ENCODE data around the gene PI4K2A.

PI4K2A gene

DNA sequence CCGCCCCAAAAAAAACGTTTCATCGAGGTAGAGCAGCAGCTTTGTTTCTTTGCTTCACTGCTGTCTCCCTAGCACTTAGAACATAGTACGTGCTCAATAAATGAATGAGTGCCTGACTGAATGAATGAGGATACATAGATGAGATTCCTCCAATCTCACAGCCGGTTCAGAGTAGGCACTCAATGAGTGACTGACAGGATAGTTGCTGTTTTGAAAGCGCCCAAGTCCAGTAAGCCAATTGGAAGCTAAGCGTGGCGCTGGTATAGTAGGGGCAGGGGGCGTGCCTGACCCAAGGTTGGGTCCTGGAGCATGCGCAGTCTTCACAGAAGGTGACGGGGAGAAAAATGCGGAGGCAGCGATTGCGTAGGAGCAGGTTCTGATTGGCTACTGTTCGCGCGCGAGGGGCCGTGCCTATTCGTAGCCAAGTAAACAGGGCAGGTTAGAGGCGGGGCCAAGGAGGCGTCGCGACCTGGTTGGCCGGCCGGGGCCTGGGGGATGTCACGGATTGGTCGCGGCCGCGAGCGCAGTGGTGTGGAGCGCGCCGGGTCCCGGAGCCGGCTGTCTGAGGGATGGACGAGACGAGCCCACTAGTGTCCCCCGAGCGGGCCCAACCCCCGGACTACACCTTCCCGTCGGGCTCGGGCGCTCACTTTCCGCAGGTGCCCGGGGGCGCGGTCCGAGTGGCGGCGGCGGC lies at the start of gene PI4K2A:
PI4K2A (plus strand) TSS at position 498 of the 694 bp plus-strand sequence; CDS start at position 570, 72 bp downstream.
- peak; percentile 98 for DNase-seq

DNA sequence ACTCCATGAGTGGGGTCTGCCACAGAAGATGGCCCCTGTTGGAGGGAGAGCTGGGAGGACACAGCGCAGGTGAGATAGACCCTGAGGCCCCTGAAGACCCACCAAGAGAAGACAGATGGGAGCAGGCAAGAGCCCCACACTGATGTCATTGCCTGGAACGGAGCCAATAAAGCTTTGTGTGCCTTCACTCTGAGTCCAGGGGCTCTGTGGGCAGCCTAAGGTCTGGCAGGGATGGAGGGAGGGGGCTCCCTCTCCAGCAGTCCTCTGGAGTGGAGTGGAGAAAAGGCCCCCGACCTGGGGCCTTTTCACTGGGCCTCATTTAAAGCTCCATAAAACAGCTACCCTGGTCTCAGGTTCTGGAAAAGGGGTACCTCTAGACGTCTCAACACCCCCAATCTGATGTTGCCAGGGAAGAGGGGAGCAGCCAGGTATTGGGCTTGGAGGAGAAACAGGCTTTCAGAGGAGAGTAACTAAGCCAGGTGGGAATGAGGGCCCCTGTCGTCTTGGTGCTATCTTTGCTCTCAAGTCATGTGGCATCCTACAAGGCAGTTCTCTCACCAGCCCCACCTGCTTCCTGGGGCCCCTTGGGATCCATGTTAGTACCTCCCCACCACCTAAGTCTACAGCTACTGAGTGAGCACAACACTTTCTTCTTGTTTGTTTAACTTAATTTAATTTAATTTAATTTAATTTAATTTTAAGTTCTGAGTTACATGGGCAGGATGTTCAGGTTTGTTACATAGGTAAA lies 49.5 kb upstream of the PI4K2A start:
- DNase-seq = no peak

DNA sequence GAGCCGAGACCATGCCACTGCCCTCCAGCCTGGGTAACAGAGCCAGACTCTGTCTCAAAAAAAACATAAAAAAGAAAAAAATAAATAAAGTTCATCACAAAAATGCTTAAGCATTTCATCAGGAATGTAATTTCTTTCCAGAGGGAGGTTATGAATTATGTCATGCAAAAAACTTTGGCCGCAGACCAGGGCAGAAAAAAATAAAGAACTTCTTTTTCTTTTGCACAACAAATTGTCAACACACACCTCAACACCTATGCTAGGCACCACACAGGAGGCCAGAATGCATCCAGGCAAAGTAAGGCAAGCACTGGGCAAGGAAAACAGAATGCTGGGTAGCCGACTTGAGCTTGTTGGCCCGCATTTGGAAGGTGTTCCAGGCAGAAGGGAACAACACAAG lies 47.0 kb upstream of the PI4K2A start:
- DNase-seq = no peak

DNA sequence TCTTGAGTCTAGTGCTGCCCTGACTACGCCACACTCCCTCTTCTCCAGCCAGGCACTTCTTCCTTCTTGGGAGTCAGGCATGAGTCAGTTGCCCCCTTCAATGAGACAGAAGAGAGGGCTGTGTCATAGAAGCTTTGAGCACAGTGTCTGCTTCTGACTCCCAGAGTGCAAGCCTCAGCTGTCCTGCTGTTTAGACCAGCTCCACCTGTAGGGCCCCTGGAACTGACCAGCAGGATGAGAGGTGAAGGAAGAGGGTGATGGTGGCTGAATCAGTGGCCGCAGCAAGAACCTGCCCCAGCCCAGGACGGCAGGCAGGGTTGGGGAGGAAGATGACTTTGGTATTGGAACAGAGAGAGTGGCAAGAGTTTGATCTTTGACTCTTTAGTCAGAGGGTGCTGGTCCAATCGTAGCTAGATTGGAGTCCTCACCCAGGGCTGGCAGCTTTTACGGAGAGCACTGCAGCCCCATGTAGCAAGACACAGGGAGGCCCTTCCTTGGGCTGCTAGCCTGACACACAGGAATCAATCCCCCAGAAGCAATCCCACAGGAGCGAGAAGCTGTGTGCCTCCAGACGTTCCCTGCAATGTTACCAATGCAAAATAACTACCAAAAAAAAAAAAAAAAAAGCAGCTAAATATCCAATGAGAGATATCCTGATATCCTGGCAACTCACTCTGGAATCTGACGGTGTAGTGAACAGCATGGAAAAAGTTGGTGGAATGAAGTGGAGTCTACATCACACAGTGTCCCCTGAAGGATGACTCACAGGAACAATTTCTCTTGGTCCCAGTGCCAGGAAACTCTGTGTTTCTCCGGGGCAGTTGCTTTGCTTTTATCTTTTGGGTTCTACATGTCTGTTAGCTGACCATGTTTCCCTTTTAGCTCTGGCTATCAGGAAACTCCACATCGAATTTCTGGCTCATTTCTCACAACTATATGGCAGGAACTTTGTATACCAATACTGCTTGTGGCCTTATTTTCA lies 44.1 kb upstream of the PI4K2A start:
- DNase-seq = no peak

DNA sequence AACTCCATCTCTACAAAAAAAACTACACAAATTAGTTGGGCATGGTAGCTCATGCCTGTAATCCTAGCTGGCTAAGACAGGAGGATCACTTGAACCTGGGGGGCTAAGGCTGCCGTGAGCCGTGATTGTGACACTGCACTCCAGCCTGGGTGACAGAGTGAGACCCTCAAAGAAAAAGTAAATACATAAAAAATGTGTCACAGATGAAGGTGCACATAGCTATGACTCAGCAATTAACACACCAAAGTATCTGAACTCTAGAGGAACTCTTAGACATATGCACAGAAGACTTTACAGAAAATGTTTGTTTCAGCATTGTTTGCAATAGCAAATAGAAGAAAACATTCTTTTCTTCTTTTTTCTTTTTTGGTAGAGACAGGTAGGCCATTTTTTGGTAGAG lies 42.7 kb upstream of the PI4K2A start:
- no peak for DNase-seq

DNA sequence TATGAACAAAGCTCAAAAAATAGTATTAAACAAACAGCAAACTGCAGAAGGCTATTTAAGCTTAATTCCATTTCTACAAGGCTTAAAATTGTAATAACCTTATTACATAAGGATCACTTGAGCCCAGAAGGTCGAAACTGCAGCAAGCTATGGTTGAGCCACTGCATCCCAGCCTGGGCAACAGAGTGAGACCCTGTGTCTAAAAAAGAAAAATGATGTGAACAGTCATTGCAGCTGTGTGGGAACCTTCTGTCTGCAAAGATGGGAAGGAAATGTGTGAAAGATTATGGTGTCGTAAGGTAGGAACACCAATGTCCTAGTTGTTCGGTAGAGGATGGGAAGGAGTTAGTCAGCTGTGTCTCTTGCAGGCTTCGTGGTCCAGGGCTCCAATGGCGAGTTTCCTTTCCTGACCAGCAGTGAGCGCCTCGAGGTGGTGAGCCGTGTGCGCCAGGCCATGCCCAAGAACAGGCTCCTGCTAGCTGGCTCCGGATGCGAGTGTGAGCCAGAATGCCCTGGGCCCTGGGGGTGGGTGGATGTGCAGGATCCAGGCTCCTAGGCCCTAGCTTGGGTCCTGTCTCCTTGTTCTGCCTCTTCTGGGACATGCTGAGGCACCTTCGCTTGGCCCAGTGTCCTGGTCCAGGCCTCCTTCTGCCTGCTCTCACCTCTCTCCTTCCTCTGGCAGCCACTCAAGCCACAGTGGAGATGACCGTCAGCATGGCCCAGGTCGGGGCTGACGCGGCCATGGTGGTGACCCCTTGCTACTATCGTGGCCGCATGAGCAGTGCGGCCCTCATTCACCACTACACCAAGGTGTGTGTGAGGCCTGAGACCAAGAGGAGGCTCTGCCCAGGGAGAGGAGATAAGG lies 41.8 kb upstream of the PI4K2A start:
- no peak for DNase-seq

DNA sequence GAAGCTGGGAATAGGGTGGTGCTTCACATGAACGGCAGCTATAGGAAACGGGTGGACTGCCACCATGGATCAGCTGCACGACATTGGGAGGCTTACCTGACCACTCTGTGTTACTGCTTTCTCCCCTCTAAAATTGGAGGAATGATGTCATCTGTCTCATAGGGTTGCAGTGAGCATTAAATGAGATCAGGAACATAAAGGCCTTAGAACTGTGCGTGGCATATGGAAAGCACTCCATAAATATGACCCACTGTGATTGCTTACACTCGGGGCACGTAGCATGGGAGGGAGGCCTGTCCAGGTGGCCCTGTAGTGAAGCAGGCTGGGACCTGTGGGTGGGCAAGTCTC lies 41.2 kb upstream of the PI4K2A start:
- no peak for DNase-seq

DNA sequence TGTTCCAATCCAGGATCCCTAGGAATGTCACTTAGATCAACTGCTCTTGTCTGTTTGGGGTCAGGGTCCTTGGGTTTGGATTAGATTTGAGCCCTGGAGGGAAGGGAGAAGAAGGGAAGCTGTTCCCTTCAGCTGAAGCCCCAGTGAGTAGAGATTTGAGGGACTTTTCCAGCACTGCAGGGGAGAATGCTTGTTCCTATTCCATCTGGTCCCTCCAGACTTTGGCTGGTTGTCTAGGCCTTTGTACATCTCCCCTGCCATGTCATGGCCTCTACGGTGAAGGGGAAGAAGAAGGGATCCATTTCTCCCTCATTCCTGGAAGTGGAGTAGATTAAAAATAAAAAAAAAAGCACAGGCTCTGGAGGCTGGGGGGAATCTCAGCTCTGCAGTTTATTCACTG lies 39.9 kb upstream of the PI4K2A start:
- DNase-seq = no peak

DNA sequence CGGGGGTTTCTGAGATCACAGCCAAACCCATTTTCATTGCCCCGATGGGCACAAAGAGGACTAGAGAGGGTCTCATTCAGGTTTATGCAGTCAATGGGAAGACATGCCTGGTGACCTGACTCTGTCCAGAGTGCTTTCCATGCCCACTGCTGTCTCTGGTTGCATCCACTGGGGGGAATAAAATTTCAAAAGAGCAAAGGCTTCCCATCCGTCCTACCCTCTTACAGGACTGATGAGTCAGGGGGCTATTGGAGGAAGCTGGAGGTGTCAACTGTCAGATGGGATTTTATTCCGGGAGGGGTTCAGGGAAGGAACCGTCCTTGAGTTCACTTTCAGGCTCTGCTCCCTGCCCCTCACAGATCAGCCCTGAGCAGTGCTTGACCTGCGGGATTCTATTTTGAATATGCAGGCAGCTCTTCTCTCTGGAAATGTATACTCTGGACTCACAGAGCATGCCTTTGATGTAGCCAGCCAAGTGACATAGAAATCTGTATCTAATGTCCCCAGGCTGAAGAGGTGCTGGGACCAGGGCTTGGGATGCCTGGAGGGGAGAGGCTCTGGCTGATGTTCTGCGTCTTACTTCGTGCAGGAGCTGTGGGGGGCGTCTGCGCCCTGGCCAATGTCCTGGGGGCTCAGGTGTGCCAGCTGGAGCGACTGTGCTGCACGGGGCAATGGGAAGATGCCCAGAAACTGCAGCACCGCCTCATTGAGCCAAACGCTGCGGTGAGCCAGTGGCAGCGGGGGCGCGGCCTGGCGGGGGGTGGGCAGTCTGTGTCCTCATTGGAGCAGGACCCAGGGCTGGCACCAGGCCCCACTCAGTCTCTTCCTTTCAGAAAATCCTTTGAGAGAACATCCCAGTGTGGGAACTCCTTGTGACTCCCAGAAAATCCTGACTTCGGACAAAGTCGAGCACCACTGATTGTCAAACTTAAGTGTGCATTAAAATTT lies 38.9 kb upstream of the PI4K2A start:
- no peak for DNase-seq

DNA sequence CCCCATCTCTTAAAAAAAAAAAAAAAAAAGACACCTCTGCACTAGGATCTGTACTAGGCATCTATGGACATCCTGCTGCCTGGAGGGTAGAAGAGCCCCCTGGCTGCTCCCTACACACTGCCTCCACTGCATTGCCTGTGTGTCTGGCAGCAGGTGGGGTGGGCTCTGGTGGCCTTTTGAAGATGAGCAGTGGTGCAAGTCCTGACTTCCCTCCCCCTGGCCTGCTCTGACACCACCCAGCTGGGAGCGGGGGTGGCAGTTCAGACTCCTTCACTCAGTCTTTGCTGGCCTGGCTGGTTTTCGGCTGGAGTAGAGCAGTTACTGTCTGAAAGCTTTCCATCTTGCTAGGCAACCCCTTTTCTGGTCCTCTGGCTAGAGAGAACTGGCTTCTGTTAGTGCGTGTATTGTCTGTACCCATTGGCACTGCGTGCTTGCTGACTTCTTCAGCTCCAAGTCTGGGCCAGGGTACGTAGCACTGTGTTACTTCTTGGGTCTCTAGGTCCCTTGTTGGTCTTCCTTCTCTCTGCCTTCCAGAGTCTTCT lies 33.3 kb upstream of the PI4K2A start:
- no peak for DNase-seq

DNA sequence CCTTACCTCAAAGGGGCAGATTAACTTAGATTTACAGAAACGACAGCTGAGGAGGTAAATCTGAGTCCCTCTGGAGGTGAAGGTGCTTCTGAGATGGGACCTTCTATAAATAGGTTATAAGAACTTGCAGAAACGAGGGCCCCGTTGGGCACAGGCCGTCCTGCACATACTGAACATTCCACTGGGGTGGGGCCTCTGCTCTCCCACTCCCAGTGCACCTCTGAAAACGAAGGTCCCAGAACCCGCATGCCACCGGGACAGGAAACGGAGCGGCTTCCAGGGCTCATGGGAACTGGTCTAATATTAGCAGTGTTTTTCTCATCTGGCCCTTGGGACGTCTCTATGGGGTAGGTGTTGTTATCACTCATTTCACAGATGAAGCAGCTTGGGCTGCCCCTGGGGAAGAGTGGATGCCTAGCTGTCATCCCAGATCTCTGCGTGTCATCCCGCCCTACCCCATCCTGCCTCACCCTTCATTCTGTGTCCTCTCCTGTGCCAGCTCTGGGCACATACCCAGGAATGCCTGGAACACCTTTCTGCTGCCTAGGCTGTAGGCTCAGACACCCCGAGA lies 31.4 kb upstream of the PI4K2A start:
- no peak for DNase-seq

DNA sequence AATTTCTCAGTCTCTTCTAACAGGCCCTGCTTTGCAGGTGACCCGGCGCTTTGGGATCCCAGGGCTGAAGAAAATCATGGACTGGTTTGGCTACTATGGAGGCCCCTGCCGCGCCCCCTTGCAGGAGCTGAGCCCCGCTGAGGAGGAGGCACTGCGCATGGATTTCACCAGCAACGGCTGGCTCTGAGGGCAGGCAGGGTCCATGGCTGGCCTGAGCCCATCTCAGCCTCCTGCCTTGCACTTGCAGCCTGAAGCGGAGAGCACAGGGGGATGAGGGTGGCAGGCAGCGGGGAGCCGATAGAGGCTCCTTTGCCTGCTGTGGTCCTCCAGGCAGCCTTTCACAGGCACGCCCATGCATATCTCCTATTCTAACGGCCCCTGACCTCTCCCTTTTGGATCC lies 29.0 kb upstream of the PI4K2A start:
- DNase-seq = no peak

DNA sequence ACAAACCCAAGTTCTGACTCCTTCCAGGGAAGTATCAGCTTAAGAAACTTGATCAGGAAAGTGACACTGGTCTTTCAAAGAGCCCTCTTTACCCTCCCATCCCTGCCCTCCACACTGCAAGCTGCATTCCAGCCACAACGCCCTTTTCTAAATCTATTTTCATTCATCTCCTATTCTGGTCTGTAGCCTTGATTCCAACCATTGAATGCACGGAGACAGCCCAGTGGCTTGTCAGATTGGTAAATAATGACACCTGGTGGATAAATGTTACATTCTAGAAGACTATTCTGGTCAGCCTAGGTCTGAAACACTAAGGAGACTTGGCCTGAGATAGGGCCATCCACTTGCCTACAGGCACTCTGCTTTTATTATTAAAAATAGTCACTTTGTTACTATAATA lies 28.1 kb upstream of the PI4K2A start:
- DNase-seq = no peak

DNA sequence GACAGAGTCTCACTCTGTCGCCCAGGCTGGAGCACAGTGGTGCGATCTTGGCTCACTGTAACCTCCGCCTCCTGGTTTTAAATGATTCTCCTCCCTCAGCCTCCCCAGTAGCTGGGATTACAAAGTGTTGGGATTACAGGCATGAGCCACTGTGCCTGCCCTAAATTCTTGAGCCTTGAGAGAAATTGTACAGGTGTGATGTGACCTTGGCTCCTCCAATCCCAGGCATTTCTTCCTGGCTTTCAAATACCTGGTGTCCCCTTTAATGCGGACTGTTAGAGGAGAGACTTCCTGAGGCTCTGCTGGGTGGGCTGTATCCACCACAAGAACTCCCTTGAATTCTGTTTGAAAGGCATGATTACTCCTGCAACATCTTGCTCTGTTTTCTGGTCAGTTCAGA lies 22.2 kb upstream of the PI4K2A start:
- DNase-seq = no peak

DNA sequence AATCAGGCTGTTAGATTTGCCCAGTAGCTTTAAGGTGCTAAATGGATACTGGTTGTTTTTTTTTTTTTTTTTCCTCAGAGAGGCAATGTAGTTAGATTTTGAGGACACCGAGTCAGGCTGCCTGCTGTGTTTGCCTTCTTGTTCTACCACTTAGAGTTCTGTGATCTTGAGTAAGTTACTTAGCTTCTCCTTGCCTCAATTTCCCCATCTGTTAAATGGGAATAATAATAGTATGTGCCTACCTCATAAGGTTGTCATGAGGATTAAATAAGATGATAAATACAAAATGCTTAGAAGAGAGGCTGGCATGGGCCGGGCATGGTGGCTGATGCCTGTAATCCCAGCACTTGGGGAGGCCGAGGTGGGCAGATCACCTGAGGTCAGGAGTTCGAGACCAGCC lies 21.7 kb upstream of the PI4K2A start:
- no peak for DNase-seq

DNA sequence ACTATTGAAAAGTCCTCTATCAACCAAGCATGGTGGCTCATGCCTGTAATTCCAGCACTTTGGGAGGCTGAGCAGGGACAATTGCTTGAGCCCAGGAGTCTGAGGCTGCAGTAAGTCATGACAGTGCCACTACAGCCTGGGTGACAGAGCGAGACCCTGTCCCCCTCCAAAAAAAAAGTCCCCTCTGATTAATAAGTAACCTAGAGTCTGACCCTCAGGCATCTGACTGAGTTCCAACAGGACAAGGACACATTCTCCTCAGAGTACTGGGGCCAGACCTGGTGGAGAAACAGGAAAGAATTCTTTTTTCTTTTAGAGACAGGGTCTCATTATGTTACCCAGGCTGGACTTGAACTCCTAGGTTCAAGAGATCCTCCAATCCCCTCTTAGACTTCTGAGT lies 17.2 kb upstream of the PI4K2A start:
- no peak for DNase-seq

DNA sequence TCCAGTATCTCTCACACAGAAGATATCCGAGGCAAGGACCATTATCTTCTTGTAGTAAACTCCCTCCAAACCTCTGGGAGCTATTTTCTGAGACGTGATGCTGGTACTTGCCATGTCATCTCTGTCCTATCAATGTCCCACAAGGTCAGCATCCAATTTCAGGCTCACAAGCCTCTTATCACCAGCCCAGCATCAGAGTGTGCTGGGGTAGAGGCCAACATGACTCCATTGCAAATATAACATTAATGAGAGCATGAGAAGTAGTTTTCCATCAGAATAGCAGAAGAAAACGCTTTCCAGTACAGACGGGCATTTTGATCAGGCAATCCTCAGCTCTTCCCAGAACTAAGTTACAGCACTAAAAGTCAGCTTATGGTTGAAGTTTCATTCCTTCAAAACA lies 12.7 kb upstream of the PI4K2A start:
- no peak for DNase-seq

DNA sequence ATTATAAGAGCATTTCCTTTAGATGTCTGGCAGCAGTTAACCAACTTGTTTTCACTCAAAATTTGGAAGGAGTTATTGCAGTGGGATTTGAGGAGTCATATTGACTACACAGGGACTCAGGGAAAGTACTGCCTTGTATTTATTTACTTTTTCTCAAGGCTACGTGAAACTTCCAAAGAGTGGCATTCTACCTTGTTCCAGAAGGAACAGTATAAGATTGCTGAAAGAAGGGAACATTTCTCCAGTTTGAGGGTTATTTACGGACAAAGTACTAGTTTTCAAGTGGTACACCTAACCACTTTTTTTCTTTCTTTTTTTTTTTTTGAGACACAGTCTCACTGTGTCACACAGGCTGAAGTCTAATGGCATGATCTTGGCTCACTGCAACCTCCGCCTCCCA lies 12.2 kb upstream of the PI4K2A start:
- no peak for DNase-seq

DNA sequence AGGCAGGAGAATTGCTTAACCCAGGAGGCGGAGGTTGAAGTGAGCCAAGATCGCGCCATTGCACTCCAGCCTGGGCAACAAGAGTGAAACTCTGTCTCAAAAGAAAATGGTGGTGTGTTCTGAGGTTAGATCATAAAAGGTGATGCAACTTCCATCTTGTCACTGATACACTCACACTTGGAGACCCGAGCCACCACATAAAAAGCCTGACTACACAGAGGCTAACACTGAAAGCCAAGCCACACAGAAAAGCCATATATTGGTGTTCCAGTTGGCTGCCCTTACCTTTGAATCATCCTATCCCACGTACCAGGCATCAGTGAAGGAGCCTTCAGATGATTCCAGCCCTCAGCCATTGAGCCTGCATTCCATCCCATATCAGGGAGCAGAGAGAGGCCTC lies 11.2 kb upstream of the PI4K2A start:
- DNase-seq = peak; percentile 18

DNA sequence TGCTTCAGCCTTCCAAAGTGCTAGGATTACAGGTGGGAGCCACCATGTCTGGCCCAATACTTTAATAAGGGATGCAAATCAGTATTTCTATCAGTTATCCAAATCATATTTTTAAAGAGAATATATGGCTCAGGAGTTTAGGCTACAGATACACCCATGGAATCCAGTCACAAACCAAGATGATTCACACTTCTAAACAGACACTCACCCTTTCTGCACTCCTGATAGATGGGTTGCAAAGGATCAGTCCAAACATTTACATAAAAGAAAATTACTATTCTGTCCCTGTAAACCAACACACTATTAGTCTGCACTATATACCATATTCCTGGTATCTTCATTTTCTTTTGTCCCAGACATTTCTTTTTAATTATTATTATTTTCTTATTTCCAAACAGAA lies 9.4 kb upstream of the PI4K2A start:
- DNase-seq = no peak
